HG03196 (cell line): ENCODE data around the gene DUSP5.

Source experiments
- ATAC-seq: cut with Tn5 transposase; IDR thresholded peaks from one replicate; pipeline ENCODE4 v1.9.1; 2021; ENCODE audit not compliant: unreplicated experiment

The DUSP5 gene

DNA sequence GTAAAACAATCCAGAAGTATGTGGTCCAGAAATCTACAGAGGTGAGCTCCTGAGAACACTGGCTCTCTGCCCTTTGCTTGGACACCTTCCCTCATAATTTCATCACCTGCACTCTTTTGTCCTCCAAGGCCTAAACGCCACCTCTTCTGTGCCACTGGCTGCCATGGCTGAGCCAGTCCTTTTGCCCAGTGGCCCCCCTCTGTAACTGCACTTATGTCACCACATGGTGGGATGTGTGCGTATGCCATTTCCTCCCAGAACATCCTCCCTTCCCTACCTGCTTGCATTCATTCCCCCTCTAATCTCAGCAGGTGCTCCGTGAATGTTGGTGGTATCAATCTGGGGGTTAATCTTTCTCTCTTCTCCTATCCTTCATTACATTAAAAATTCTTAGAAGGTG lies 17.3 kb upstream of the DUSP5 start:
- ATAC-seq = no peak

DNA sequence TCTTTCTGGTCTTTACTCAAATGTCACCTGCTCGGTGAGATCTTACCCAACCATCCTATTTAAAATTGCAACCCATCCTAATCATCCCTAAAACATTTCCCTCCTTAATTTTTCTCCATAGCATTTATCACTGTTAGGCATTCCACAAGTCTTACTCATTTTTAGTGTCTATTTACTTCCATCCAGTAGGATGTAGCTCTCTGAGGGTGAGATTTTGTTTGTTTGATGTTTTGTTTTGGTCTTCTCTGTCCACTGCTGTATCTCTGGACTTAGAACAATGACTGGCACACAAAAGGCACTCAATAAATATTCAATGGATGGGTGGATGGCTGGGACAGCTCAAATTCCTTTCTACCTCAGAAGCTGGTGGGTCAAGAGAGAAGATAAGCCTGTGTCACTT lies 15.8 kb upstream of the DUSP5 start:
- no peak for ATAC-seq

DNA sequence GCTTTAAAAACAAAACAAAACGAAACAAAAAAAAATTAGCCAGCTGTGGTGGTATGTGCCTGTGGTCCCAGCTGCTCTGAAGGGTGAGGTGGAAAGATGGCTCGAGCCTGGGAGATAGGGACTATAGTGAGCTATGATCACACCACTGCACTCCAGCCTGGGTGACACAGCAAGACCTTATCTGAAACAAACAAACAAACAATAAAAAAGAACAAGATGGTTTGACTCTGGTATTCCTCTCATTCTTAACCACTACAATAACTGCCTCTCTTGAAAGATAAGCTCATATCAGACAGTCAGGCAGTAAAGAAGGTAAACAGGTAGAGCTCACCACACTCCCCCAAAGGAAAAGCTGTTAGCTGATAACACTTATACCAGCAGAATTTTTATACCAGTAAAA lies 14.1 kb upstream of the DUSP5 start:
- ATAC-seq = no peak

DNA sequence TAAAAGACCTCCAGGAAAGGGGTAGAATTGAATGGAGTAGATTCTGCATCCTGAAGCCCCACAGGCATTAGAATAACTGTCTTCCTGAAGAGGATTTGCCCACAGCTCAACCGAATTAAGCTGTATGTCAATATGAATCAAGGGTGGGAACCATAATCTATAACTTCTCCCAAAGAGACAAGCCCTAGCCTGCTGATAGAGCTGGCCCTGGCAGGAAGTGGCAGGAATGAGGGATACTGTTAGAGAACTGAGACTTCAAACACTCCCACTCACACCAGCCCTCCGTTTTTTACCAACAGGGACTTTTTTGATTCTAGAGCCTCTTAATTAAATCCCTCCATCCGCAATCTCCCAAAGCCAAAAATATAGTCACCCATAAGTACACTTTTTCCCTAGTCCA lies 12.2 kb upstream of the DUSP5 start:
- ATAC-seq = no peak

DNA sequence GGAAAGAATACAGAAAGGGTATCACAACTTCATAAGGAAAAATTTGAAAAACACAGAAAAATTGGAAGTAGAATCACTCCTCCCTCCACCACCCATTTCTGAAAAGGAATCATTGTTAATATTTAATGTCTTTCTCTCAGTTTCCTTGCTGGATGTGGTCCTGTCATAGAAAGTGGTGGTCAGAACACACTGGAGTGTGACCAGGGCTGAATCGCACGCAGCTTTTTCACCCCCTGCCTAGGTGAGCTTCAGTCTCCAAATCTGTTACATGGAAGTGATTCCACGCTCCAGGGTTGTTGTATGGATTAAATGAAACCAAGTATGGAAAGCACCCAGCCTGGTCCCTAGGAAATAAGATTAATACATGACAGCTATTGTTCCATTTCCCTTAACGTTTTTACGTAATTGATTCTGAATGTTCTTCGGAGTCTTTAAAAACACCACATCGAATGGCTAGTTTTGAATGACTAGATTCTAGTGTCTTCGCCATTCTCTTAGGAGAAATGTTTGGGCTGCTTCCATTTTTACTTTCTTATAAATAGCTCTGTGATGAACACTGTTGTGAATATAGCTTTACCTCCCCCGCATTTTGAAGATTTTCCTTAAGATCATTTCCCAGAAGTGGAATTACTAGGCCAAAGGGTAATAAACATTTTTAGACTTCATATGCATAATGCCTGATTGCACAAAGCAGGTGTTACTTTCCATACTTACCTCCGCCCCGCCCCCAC lies 10.9 kb upstream of the DUSP5 start:
- ATAC-seq = no peak

DNA sequence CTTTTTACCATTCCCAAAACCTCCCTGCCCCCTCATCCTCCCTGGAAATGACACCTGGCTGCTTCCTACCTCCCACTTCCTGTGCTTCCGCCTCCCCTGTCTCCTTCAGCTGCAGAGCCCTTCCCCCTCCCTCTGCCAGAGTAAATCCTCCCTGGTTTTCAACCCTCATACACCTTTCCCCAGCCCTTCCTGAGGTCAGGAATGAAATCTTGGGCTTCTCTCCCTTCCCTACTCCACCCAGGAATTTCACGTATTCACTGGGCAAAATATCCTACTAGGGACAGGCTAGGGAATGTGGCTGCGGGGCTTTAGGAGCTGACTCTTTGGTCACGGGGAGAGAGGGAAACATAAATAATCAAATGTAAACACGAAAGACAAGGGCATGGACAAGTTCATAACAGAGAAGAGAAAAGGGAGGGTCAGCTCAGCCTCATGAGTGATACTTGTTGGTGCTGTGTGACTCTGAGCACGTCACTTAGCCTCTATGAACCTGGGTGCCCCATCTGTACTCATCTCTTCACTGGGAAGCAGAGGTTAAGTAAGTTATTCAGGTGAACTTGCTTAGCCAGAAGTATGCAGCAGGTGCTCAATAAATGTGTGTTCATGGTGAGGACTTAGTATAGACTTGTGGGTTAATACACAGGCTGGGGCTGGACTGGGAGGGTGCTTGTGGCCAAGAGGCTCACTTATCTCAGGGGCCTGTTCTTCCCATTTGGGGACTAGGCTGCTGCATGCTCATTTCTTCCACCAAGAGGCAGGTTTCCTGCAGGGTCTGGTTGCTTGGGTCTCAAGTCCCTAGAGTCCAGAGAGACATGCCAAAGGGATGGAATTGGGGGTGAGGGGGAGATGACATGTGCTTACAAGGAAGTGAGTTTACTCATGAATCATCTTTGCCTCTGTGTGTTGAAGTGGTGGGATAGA lies 10.0 kb upstream of the DUSP5 start:
- ATAC-seq = no peak

DNA sequence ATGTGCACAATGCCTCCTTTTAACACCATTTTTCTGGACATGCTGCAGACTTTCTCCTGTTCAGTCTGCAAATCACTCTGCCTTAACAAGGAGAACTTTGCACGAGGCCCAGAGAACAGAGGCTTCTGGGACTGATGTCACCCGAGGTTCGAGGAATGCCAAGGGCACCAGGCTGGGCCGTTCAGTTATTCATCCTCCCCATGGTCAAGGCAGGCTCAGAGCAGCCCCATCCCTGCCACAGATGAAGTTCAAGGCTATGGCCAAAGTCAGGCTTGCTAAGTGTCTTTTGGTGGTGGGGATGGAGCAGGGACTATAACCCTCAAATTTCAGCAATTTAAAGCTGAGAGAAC lies 9.4 kb upstream of the DUSP5 start:
- ATAC-seq = no peak

DNA sequence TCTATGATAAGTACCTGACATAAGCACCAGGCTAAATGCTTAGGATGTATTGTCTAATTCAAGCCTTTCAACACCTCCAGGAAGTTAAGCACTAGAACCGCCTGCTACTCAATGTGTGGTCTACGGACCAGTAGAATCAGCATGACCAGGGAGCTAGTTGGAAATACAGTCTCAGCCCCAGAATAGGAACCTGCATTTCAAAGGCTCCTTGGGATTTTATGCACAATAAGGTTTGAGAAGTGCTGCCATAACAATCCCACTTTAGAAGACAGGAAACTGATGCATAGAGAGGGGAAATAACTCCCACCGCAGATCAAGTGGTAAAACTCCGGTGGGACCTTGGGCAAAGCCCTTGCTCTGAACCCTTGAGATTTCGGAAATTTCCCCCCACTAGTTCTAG lies 8.8 kb upstream of the DUSP5 start:
- no peak for ATAC-seq

DNA sequence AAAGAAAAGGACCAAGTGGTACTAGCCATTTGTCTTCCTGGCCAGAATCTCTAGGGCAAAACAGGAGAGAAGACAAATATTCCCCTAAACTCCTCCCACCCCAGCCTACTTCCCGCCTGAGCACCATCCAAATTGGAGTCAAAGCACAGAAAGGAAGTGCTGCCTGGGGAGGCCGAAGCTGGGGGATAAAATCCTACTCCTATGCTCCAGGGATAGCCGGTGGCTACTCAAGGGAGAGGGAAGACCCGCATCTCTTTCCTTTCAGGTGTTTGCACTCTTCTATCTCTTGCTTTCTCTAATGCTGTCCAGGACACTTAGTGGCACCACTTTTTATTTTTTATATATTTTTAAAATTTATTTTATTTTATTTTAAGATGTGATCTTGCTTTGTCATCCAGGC lies 7.1 kb upstream of the DUSP5 start:
- ATAC-seq = no peak

DNA sequence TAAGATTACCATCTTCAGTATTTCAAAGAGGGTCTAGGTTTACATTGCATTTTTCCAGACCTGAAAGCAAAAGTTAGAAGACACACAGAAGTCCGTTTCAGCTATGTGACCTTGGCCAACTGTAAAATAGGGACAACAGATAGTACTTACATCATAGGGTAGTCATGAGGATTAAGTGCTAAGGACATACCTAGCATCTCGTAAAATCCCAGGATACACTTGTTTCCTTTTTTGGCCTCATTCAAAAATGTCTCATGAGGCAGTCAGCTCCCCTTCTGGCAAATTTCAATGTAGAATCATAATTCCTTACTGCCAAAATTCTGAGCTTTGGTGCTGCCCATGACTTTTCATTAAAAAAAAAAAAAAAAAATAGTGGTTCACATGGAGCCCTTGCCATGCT lies 6.4 kb upstream of the DUSP5 start:
- ATAC-seq = no peak

DNA sequence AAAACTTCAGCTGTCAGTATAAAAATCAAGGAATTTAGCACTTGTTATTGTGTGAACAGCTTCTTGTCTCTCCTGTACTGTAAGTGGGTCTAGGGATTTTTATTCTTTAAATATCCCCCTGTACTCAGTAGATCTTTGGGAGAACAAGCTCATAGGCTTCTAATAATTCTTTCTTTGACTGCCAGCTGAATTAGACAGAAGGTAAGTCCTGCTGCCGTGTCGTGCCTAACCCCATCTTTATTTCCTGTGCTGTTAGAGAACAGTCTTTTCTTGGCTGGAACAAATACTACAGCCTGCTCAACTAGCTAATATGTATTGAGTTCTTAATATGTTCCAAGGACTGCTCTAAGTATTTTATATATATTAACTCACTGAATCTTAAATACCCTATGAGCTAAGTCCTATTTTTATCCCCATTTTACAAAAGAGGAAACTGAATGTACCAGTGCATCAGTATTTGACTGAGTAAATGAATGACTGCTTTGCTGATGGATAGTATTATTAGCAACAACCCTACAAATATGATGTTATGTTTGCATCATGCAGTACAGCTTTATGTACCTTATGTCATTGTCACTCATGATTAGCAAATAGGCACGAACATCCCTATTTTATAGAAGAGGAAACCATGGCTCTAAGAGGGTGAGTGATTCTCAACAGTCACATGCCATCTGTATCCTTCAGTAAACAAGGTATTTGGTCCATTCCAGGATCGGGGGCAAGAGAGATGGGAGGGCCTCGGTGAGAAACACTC lies 5.5 kb upstream of the DUSP5 start:
- no peak for ATAC-seq

DNA sequence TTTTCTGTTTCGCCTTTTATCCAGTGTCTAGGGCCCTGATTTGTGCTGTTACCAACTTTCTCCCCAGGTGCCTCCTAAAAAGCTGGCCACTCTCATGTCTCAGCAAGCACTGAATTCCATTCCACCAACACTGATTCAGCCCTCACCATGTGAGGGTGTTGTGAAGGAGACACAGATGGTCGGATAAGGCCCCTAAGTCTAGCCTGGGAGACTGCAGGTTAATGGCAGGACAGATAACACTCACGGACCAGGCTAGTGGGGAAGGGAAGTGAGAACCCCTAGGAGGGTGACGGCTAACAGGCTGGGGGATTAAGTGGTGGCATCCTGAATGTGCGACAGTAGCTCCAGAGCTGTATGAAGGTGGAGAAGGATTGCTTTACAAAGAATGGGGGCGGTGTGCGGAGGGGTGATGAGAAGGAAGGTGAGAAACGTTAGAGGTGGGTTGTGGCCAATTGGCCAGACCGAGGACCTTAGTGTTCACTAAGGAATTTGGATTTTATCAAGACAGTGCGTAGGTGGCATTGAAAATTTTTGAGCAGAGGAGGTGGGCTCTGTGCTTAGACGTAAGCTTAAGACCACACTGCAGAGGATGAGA lies 3.8 kb upstream of the DUSP5 start:
- no peak for ATAC-seq

DNA sequence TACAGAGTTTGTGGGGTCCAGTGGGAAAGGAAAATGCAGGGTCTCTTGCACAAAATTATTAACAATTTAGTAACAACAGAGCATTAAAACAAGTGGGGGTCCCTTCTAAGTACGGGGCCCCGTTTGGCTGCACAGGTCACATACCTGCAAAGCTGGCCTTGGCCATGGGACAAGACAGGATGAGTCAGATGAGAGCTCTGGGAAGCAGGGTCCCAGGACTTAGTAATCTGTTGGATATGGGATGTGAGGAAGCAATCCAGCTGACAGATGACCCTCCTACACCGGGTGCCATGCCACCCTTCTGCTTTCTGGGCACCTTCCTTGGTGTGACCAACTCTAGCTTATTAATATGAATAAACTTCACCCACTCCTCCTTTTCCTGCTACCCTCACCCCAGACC lies 3.2 kb upstream of the DUSP5 start:
- ATAC-seq = no peak

DNA sequence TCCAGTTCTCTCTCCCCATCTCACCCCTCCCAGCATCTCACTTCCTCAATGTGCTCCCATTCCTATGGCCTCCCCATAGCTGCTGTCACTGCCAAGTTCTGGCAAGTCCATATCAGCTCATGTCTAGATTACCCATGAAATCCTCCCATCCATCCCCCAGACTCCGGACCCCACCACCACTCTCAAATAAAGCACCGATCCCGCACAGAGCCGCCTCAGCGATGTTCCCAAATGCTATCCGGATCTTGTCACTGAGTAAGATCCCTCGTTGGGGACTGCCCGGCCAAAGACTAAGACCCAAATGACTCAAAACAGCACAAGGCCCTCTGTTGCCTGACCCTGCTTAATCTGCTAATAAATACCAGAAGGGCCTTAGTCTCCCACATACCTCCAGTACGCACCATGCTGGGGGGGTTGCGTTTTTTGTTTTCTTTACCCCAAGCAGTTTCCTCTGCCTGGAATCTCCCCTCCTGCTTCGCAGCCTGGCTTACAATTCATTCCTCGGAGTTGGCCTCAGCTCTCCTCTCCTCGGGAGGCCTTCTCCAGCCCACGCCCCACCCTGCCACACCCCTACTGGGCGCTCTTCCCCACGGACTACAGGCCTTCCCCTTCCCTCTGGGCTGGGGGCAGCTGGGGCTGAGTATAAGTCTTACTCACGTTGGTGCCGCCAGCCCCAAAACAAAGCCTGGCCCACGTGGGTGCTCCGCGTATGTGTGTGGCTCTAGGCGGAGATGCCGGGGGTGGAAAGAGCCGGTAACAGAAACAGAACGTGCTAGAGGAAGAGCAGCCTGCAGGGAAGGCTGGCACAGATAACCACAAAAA lies 1.8 kb upstream of the DUSP5 start:
- no peak for ATAC-seq

DNA sequence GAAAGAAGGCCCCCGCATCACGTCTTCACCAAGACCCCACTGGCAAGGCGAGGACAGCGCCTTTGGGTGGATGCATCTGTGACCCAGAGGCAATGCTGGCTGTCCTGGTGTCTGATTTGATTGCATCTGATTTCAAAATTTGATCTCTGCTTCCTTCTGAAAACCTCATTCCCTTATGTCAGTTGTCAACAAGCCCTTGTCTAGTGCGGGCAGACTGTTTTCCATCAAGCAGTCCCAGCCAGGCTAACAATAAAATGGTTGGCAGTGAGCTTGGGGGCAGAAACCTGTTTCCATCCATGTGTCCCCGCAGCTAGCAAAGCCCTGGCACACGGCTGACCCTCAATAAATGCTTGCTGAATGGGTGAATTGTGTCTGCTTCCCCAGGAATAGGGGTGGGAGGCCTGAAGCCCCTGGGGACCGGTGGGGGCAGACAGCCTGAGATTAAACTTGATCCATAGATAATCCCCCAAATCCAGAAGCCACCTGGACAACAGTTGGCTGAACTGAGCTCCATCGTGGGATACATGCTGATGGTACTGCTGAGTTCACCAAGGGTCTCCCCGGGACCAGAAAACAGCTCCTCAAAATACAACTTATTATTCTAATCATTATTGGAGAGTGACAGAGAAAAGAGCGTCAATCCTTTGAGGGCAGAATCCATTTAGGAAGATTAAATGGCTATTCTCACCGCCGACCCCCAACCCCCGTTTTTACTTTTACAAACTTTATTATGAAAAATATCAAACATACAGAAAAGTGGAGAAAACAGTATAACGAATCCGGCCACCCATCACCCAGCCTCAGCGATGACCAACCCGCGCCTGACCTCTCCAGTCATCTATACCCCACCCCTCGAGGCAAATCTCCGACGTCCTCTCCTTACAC lies 912 bp upstream of the DUSP5 start:
- no peak for ATAC-seq

DNA sequence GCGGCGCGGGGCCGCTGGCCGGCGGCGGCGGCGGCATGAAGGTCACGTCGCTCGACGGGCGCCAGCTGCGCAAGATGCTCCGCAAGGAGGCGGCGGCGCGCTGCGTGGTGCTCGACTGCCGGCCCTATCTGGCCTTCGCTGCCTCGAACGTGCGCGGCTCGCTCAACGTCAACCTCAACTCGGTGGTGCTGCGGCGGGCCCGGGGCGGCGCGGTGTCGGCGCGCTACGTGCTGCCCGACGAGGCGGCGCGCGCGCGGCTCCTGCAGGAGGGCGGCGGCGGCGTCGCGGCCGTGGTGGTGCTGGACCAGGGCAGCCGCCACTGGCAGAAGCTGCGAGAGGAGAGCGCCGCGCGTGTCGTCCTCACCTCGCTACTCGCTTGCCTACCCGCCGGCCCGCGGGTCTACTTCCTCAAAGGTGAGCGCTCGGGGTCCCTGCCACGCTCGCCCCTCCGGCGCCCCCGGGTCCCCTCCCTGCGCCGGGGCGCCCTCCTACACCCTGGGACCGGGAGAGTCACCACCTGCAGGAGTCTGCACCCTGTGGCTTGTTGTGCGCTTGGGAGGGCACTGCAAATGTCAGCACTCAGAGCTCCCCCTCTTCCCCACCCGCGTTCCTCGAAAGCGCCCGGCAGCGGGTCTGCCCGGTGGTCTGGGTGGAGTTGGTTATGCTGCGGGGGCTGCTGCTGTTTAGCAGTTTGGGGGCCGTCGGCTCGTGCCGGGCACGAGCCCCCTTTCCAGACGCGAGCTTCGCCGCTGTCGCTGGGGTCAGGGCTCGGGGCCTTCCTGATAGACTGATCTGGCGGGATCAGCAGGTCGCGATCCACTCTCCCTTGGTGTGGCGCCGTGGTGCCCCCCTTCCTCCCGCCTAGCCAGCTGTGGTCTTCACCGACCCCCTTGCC lies 627 bp downstream of the DUSP5 start:
- peak; percentile 6 for ATAC-seq

DNA sequence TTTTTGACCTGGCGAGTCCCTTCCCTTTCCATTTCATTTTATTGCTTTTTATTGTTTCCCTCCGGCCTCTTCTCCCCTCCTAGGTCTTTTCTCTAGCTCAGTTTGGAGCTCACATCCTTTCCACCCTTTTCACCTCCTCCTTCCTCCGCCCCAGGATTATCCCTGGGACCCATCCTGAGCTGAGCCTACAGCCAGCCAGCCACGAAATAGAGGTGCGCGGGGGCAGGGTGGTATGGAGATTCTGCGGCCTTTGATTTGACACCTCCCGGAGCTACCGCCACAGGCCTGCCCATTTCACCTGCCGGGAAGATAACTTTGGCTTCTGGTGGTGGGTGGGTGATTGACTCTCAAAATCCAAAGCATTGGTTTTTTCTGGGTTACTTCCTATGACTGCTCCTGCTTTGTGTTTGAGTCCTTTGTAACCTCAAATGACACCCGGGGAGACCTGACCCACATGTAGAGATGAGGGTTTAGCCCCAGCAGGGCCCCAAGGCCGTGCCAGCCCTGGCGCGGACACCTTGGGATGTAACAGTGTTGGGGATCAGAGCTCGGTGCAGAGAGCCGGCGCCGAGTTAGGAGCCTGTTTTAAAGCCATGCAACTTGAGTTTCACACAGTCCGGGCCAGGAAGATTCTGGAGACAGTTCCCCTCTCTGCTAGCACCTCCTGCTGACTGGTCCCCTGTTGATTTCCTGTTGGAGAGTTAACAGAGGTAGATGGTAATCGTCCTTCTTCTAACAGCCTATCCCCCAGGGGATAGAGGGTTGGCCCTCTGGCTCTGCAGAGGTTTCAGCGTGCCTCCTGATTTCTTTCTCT lies 1.5 kb downstream of the DUSP5 start:
- peak; percentile 12 for ATAC-seq
